Tibial nerve (tissue), 3 donors: ENCODE measurements around the gene IL1F10.

ENCODE experiments used
- CTCF ChIP-seq, 5 experiments: fragments of 200-600 bp in 3 of 5; fragments of 450-650 bp in 2 of 5; sonication (generic) in 3 of 5; IDR thresholded peaks; one replicate each; pipeline ENCODE4 v1.5.1; 2016 to 2019; ENCODE audit warnings: antibody characterized with exemption in 5 of 5, mild to moderate bottlenecking in 3 of 5, moderate library complexity in 2 of 5
- POLR2A ChIP-seq, 2 donors: fragments of 450-650 bp; IDR thresholded peaks; one replicate each; pipeline ENCODE4 v1.6.1; 2017; ENCODE audit warnings: antibody characterized with exemption in 2 of 2, mild to moderate bottlenecking in 2 of 2, moderate library complexity in 2 of 2

DNA sequence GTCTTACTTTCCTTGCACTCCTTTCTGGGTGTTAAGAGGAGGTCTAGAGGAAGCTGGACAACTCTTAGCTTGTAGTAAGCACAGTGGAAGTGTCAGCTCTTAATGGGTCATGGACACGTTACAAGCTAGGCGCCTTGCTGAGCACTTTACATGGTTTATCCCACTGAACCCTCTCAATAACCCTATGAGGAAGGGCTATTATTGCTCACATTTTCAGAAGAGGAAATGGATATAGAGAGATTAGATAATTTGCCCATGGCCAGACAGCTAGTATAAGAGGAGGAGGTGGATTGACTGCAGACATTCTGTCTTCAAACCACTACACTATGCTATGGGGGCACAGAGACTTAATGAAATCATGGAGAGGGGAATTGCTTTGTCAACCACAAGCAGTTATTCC lies 51.3 kb downstream of the IL1F10 start:
- no peak for TF ChIP-seq CTCF (IDR thresholded peaks at IDR 0.05)
- no peak for TF ChIP-seq POLR2A (IDR thresholded peaks at IDR 0.05)
